HCT116 (cell line): ENCODE data around the gene MXRA7. TPM values are rescaled to one million over a fixed set of nuclear protein-coding genes. Genes with fewer than 3 reads are reported as not detected.

Experiments used
- ATAC-seq: fragments of 200-7000 bp; cut with Tn5 transposase; 2 replicates; pipeline ENCODE4 v1.9.1; 2020; ENCODE audit warnings: mild to moderate bottlenecking, moderate library complexity
- BruUV-seq: library from RNA; stranded (reverse); fragments of 400-500 nt; replicated peaks from 2 replicates; lab custom pipeline; 2021; lab: Mats Ljungman, UMichigan
- CTCF ChIA-PET: fragments of 300-600 bp; sonication (Branson Sonifier 250); formaldehyde crosslinking; loops from one replicate; lab custom pipeline; 2021; ENCODE audit warnings: antibody characterized with exemption; lab: Charles Lee
- POLR2A ChIA-PET: fragments of 300-600, 350-600 bp; sonication (Branson Sonifier 250); formaldehyde crosslinking; loops from one replicate; lab custom pipeline; 2021; ENCODE audit warnings: antibody characterized with exemption; lab: Charles Lee
- RAD21 ChIA-PET, 2 experiments: fragments of 300-600 bp; sonication (Branson Sonifier 250); formaldehyde crosslinking; loops; one replicate each; lab custom pipeline; 2023; ENCODE audit warnings: low total read pairs in 2 of 2; ENCODE audit not compliant: uncharacterized antibody in 2 of 2, unreplicated experiment in 2 of 2, low non-redundant PET in 1 of 2; lab: Charles Lee
- DNase-seq: peaks from one replicate; pipeline ENCODE4 v3.0.0-alpha.2; 2010; ENCODE audit warnings: low read depth, low spot score
- H2AFZ ChIP-seq: fragments of 200-600 bp; shearing (Covaris generic), sonication (generic); 2 replicates; pipeline ENCODE4 v1.6.1; 2017; ENCODE audit warnings: low read depth, mixed run types, mixed read lengths, antibody characterized with exemption, low read length; ENCODE audit not compliant: poor library complexity, severe bottlenecking
- H3K27ac ChIP-seq: 2 replicates; pipeline ENCODE4 v1.5.1; 2012; ENCODE audit warnings: low read depth, low read length
- H3K27me3 ChIP-seq: fragments of 200-600 bp; sonication (generic); 2 replicates; pipeline ENCODE4 v1.6.1; 2016; ENCODE audit warnings: mixed run types, low read length, mixed read lengths; ENCODE audit not compliant: insufficient read depth
- H3K36me3 ChIP-seq, 2 experiments: fragments of 200-500 bp in 1 of 2; fragments of 200-600 bp in 1 of 2; sonication (Bioruptor generic) in 1 of 2; sonication (generic) in 1 of 2; 2 replicates each; pipeline versions ENCODE4 v1.5.1 to v1.6.1; 2014 to 2016; ENCODE audit warnings: low read length in 2 of 2, inconsistent platforms in 1 of 2, mixed read lengths in 1 of 2, mixed run types in 1 of 2; ENCODE audit not compliant: insufficient read depth in 2 of 2, control insufficient read depth in 1 of 2
- H3K4me1 ChIP-seq, 2 experiments: fragments of 200-600 bp in 1 of 2; sonication (generic) in 1 of 2; 2 replicates each; pipeline versions ENCODE4 v1.5.1 to v1.6.1; 2012 to 2017; ENCODE audit warnings: low read length in 2 of 2, inconsistent platforms in 1 of 2, mild to moderate bottlenecking in 1 of 2, mixed read lengths in 1 of 2, mixed run types in 1 of 2, moderate library complexity in 1 of 2; ENCODE audit not compliant: insufficient read depth in 2 of 2, control insufficient read depth in 1 of 2
- H3K4me2 ChIP-seq: fragments of 200-600 bp; sonication (generic); 2 replicates; pipeline ENCODE4 v1.6.1; 2017; ENCODE audit warnings: mixed run types, low read length, mixed read lengths
- H3K4me3 ChIP-seq, 2 experiments: fragments of 200-600 bp in 1 of 2; sonication (generic) in 1 of 2; replicated peaks in 1 of 2; 2 replicates each; pipeline ENCODE4 v1.5.1; 2011 to 2016; ENCODE audit warnings: low read length in 2 of 2, control low read depth in 1 of 2, low read depth in 1 of 2, mild to moderate bottlenecking in 1 of 2, mixed read lengths in 1 of 2, mixed run types in 1 of 2
- H3K79me2 ChIP-seq: fragments of 200-600 bp; sonication (generic); 2 replicates; pipeline ENCODE4 v1.6.1; 2017; ENCODE audit warnings: mild to moderate bottlenecking, mixed run types, low read length, moderate library complexity, mixed read lengths; ENCODE audit not compliant: insufficient read depth
- H3K9ac ChIP-seq: fragments of 200-600 bp; sonication (generic); 2 replicates; pipeline ENCODE4 v1.6.1; 2016; ENCODE audit warnings: low read length, mixed read lengths
- H3K9me2 ChIP-seq: fragments of 200-600 bp; sonication (generic), shearing (Covaris generic); 2 replicates; pipeline ENCODE4 v1.6.1; 2017; ENCODE audit warnings: mixed run types, mild to moderate bottlenecking, moderate library complexity; ENCODE audit not compliant: insufficient read depth
- H3K9me3 ChIP-seq, 2 experiments: fragments of 200-500 bp in 1 of 2; fragments of 200-600 bp in 1 of 2; sonication (Bioruptor generic) in 1 of 2; sonication (generic) in 1 of 2; 2 replicates each; pipeline ENCODE4 v1.6.1; 2014 to 2017; ENCODE audit warnings: low read length in 2 of 2, mixed read lengths in 2 of 2, inconsistent platforms in 1 of 2, low read depth in 1 of 2, mild to moderate bottlenecking in 1 of 2, mixed run types in 1 of 2, moderate library complexity in 1 of 2; ENCODE audit not compliant: control insufficient read depth in 1 of 2, insufficient read depth in 1 of 2
- H4K20me1 ChIP-seq: fragments of 200-600 bp; sonication (generic), shearing (Covaris generic); 2 replicates; pipeline ENCODE4 v1.6.1; 2017; ENCODE audit warnings: mixed run types, mild to moderate bottlenecking, moderate library complexity; ENCODE audit not compliant: insufficient read depth
- CBX3 ChIP-seq: IDR thresholded peaks from 2 replicates; pipeline ENCODE4 v1.6.1; 2012; ENCODE audit warnings: low read depth
- ELF1 ChIP-seq: IDR thresholded peaks from 2 replicates; pipeline ENCODE4 v1.6.1; 2012; ENCODE audit warnings: low read depth, borderline replicate concordance
- POLR2A ChIP-seq: IDR thresholded peaks from 2 replicates; pipeline ENCODE4 v1.7.0; 2011; ENCODE audit warnings: borderline replicate concordance; ENCODE audit not compliant: insufficient read depth, insufficient read length; ENCODE audit errors: extremely low read depth
- POLR2AphosphoS5 ChIP-seq: IDR thresholded peaks from 2 replicates; pipeline ENCODE4 v1.6.1; 2011; ENCODE audit warnings: mild to moderate bottlenecking, low read depth, low read length, moderate library complexity
- SIN3A ChIP-seq: IDR thresholded peaks from 2 replicates; pipeline ENCODE4 v1.6.1; 2012; ENCODE audit warnings: low read depth
- intact Hi-C: fragments of 100-400 bp; cut with micrococcal nuclease; formaldehyde crosslinking; loops from 2 replicates; pipeline ENCODE4 v1.10.0; 2022
- total RNA-seq: library from RNA; stranded (reverse); gene quantifications from one replicate; pipeline ENCODE4 v1.2.1, GENCODE V29; 2021; ENCODE audit not compliant: unreplicated experiment
- TF ChIP-seq, protein P1 (sequence below): IDR thresholded peaks from 2 replicates; pipeline ENCODE4 v1.6.1; 2012
- TF ChIP-seq, protein P2 (sequence below), 3 experiments: fragments of 200-600 bp in 1 of 3; sonication (generic) in 1 of 3; IDR thresholded peaks in 2 of 3; conservative IDR thresholded peaks in 1 of 3; 2 replicates each; pipeline ENCODE4 v1.5.1; 2012 to 2017; ENCODE audit warnings: low read depth in 2 of 3, low read length in 2 of 3, antibody characterized with exemption in 1 of 3, borderline replicate concordance in 1 of 3, control low read depth in 1 of 3, mild to moderate bottlenecking in 1 of 3, mixed read lengths in 1 of 3, mixed run types in 1 of 3, moderate library complexity in 1 of 3; ENCODE audit not compliant: insufficient read depth in 1 of 3

MXRA7 gene
- total RNA-seq, 1 experiment from 2014 or later: 57.1 TPM

DNA sequence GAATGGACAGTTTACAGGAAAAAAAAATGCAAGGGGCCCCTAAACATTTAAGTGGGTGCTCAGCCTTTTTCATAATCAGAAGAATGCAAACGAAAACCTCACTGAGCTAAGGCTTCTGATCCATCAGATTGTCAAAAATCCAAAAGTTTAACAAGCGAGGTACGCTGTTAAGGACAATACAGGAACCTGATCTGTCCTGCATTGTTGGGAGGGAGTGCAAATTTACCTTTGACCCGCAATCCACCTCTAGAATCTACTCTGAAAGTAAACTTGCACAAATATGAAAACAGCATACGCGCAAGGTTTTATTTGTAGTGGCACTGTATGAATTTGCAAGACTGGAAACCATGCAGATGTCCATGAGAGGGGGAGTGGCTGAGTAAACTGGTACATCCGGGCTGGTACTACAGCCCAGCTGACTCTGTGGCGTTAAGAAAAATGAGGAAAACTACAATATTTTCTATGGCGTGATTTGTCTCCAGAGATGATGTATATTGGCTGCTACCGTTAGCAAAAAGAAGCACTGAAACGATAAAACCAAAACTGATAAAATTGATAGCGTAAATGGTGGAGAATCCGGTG lies 38.4 kb downstream of the MXRA7 start:
- TF ChIP-seq CBX3 (no peak), SIN3A (0 out of 2 replicates have a peak, but pooled peaks have one; percentile 42), POLR2A (peak; percentile 35), POLR2AphosphoS5 (no peak), ELF1 (no peak)
- TF ChIP-seq, protein P1, sequence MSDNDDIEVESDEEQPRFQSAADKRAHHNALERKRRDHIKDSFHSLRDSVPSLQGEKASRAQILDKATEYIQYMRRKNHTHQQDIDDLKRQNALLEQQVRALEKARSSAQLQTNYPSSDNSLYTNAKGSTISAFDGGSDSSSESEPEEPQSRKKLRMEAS: no peak
- TF ChIP-seq, protein P2, sequence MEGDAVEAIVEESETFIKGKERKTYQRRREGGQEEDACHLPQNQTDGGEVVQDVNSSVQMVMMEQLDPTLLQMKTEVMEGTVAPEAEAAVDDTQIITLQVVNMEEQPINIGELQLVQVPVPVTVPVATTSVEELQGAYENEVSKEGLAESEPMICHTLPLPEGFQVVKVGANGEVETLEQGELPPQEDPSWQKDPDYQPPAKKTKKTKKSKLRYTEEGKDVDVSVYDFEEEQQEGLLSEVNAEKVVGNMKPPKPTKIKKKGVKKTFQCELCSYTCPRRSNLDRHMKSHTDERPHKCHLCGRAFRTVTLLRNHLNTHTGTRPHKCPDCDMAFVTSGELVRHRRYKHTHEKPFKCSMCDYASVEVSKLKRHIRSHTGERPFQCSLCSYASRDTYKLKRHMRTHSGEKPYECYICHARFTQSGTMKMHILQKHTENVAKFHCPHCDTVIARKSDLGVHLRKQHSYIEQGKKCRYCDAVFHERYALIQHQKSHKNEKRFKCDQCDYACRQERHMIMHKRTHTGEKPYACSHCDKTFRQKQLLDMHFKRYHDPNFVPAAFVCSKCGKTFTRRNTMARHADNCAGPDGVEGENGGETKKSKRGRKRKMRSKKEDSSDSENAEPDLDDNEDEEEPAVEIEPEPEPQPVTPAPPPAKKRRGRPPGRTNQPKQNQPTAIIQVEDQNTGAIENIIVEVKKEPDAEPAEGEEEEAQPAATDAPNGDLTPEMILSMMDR (IDR thresholded peaks at IDR 0.05 in 2 of 3, conservative IDR thresholded peaks at IDR 0.05 in 1 of 3; ENCODE audit: borderline replicate concordance in 1 of 3, insufficient read depth in 1 of 3, low read depth in 2 of 3, low read length in 2 of 3): no peak
- POLR2A ChIA-PET: interaction anchor here (0.6 to 2.2 kb wide), 14 partner anchors 10 to 170 kb away, joined by 3 to 17 read pairs (median 5); no protein-coding TSS in a partner anchor
- H3K9me3 ChIP-seq: no peaks in the 10 kb centered on the region
- peaks cover 21% of the 10 kb centered on the region in 2 experiments for H3K4me1 ChIP-seq
- BruUV-seq: TSS peak; percentile 95
- no peaks in the 10 kb centered on the region for H3K27me3 ChIP-seq
- H3K27ac ChIP-seq: peak overlapping the region; percentile 78
- H3K4me3 ChIP-seq: peak overlapping the region; percentile 80 to 82
- intact Hi-C loops: no loop called here
- no peaks in the 10 kb centered on the region for H3K9me2 ChIP-seq
- peak overlapping the region; percentile 90 for H2AFZ ChIP-seq
- H4K20me1 ChIP-seq: no peaks in the 10 kb centered on the region
- peak overlapping the region; percentile 82 for H3K9ac ChIP-seq
- peak overlapping the region; percentile 78 for H3K4me2 ChIP-seq
- RAD21 ChIA-PET: interaction anchor here (1.0 to 1.5 kb wide), 2 partner anchors 9 to 59 kb away, joined by 3 to 4 read pairs; no protein-coding TSS in a partner anchor
- CTCF ChIA-PET: interaction anchor here (1.6 to 3.8 kb wide), 3 partner anchors 9 to 48 kb away, joined by 5 to 33 read pairs (median 10); no protein-coding TSS in a partner anchor
- H3K36me3 ChIP-seq: no peaks in the 10 kb centered on the region; a peak in 1 of 4 replicates
- no peaks in the 10 kb centered on the region for H3K79me2 ChIP-seq
- ATAC-seq: no peak
- no peak for DNase-seq
